GM23338 (cell line): ENCODE measurements around the gene TRDMT1. TPM values are rescaled to one million over a fixed set of nuclear protein-coding genes. Genes with fewer than 3 reads are reported as not detected.

ENCODE experiments used
- ATAC-seq: fragments of 200-7000 bp; cut with Tn5 transposase; 3 replicates; pipeline ENCODE4 v1.9.1; 2020
- DNase-seq: peaks from one replicate; pipeline ENCODE4 v3.0.0-alpha.2; 2015; ENCODE audit warnings: low spot score
- H2AFZ ChIP-seq: fragments of 200-600 bp; sonication (generic); 2 replicates; pipeline ENCODE4 v1.8.0; 2016; ENCODE audit warnings: antibody characterized with exemption, mild to moderate bottlenecking, moderate library complexity
- H3F3A ChIP-seq: fragments of 200-600 bp; sonication (generic); replicated peaks from 2 replicates; pipeline ENCODE4 v1.8.0; 2017; ENCODE audit warnings: antibody characterized with exemption, mixed run types, low read depth
- H3K27ac ChIP-seq: fragments of 200-600 bp; sonication (generic); 2 replicates; pipeline ENCODE4 v1.6.1; 2016; ENCODE audit warnings: low read depth
- H3K27me3 ChIP-seq: fragments of 200-600 bp; sonication (generic); 2 replicates; pipeline ENCODE4 v1.8.0; 2016; ENCODE audit warnings: mild to moderate bottlenecking, mixed run types, moderate library complexity; ENCODE audit not compliant: insufficient read depth
- H3K36me3 ChIP-seq: fragments of 200-600 bp; sonication (generic); 2 replicates; pipeline ENCODE4 v1.8.0; 2016; ENCODE audit warnings: mild to moderate bottlenecking; ENCODE audit not compliant: insufficient read depth
- H3K4me1 ChIP-seq: fragments of 200-600 bp; sonication (generic); 2 replicates; pipeline ENCODE4 v1.8.0; 2016; ENCODE audit warnings: mild to moderate bottlenecking, moderate library complexity; ENCODE audit not compliant: insufficient read depth
- H3K4me2 ChIP-seq: fragments of 200-600 bp; sonication (generic); 2 replicates; pipeline ENCODE4 v1.7.1; 2017; ENCODE audit warnings: mixed run types
- H3K4me3 ChIP-seq: fragments of 200-600 bp; sonication (generic); 2 replicates; pipeline ENCODE4 v1.6.1; 2016; ENCODE audit warnings: mixed run types
- H3K79me2 ChIP-seq: fragments of 200-600 bp; sonication (generic); replicated peaks from 2 replicates; pipeline ENCODE4 v1.8.0; 2017; ENCODE audit warnings: mild to moderate bottlenecking; ENCODE audit not compliant: insufficient read depth
- H3K9me2 ChIP-seq: fragments of 200-600 bp; sonication (generic); 2 replicates; pipeline ENCODE4 v1.8.0; 2017; ENCODE audit not compliant: insufficient read depth
- H4K20me1 ChIP-seq: fragments of 200-600 bp; sonication (generic); replicated peaks from 2 replicates; pipeline ENCODE4 v1.8.0; 2017; ENCODE audit warnings: mild to moderate bottlenecking; ENCODE audit not compliant: insufficient read depth
- H3K27ac Mint-ChIP-seq: 2 replicates; pipeline ENCODE4 v1.8.0; 2020; ENCODE audit warnings: inconsistent platforms, mild to moderate bottlenecking, moderate library complexity, mixed read lengths
- H3K27me3 Mint-ChIP-seq: 3 replicates; pipeline ENCODE4 v1.8.0; 2022; ENCODE audit warnings: low read depth, mild to moderate bottlenecking, moderate library complexity, mixed read lengths, inconsistent platforms; ENCODE audit not compliant: insufficient read depth, poor library complexity
- H3K36me3 Mint-ChIP-seq: 3 replicates; pipeline ENCODE4 v1.8.0; 2021; ENCODE audit warnings: low read depth, mild to moderate bottlenecking, inconsistent platforms, moderate library complexity, mixed read lengths
- H3K4me1 Mint-ChIP-seq: 3 replicates; pipeline ENCODE4 v1.8.0; 2020; ENCODE audit warnings: mild to moderate bottlenecking, inconsistent platforms, mixed read lengths
- H3K4me3 Mint-ChIP-seq: 3 replicates; pipeline ENCODE4 v1.8.0; 2021; ENCODE audit warnings: moderate library complexity, mild to moderate bottlenecking, inconsistent platforms, mixed read lengths
- H3K9me3 Mint-ChIP-seq: 3 replicates; pipeline ENCODE4 v1.8.0; 2020; ENCODE audit warnings: moderate library complexity, mild to moderate bottlenecking, inconsistent platforms, mixed read lengths
- CREB1 ChIP-seq: fragments of 250-450 bp; sonication (Bioruptor Pico); IDR thresholded peaks from 2 replicates; pipeline ENCODE4 v1.5.0; 2020; ENCODE audit warnings: low read depth, mild to moderate bottlenecking, moderate library complexity
- CTCF ChIP-seq, 2 experiments: fragments of 200-600 bp in 1 of 2; sonication (generic) in 1 of 2; conservative IDR thresholded peaks; 2 replicates each; pipeline versions ENCODE4 v1.5.1 to v1.6.1; 2016 to 2017; ENCODE audit warnings: antibody characterized with exemption in 2 of 2, low read depth in 2 of 2, mild to moderate bottlenecking in 2 of 2, moderate library complexity in 1 of 2
- ETS1 ChIP-seq: IDR thresholded peaks from 2 replicates; pipeline ENCODE4 v1.6.1; 2016; ENCODE audit warnings: antibody characterized with exemption
- EZH2 ChIP-seq: fragments of 200-600 bp; sonication (generic); IDR thresholded peaks from one replicate; pipeline ENCODE4 v1.8.0; 2017; ENCODE audit warnings: antibody characterized with exemption, mild to moderate bottlenecking, low read depth; ENCODE audit not compliant: unreplicated experiment
- EZH2phosphoT487 ChIP-seq: fragments of 200-600 bp; sonication (generic); IDR thresholded peaks from one replicate; pipeline ENCODE4 v1.8.1; 2018; ENCODE audit warnings: antibody characterized with exemption; ENCODE audit not compliant: unreplicated experiment
- JUNB ChIP-seq: IDR thresholded peaks from one replicate; pipeline ENCODE4 v1.6.1; 2016; ENCODE audit warnings: antibody characterized with exemption; ENCODE audit not compliant: unreplicated experiment
- NANOG ChIP-seq: IDR thresholded peaks from 2 replicates; pipeline ENCODE4 v1.6.1; 2016; ENCODE audit warnings: antibody characterized with exemption, borderline replicate concordance
- REST ChIP-seq: IDR thresholded peaks from one replicate; pipeline ENCODE4 v1.6.1; 2018; ENCODE audit warnings: antibody characterized with exemption; ENCODE audit not compliant: unreplicated experiment
- ZNF114 ChIP-seq: fragments of 250-450 bp; sonication (Bioruptor Pico); IDR thresholded peaks from 2 replicates; pipeline ENCODE4 v1.5.0; 2020; ENCODE audit warnings: mild to moderate bottlenecking, moderate library complexity
- ZNF331 ChIP-seq: fragments of 250-450 bp; sonication (Bioruptor Pico); IDR thresholded peaks from 2 replicates; pipeline ENCODE4 v1.5.0; 2020; ENCODE audit warnings: low read depth, mild to moderate bottlenecking, moderate library complexity
- polyA plus RNA-seq: library from polyadenylated mRNA; unstranded; fragments of >200 nt; fragmentation: Nextera tagmentation; extraction: Ambion mirVana; gene quantifications from 2 replicates; pipeline ENCODE4 v1.2.1, GENCODE V29; 2016
- total RNA-seq: library from RNA; depleted of rRNA; stranded (reverse); fragments of >200 nt; shearing (Covaris generic); gene quantifications from 2 replicates; pipeline ENCODE4 v1.2.3, GENCODE V29; 2014

Gene TRDMT1
- total and polyA plus RNA-seq, 2 experiments from 2014 or later, result 16.0 to 37.7 TPM

GRCh38 chr10:17146892-17147291 is 54.6 kb downstream of the TRDMT1 start:
- no peaks in the 10 kb centered on the region for H3K36me3 Mint-ChIP-seq
- DNase-seq, result no peak
- no peaks in the 10 kb centered on the region for H3K27me3 ChIP-seq
- TF ChIP-seq ETS1 (no peak), JUNB (no peak), NANOG (no peak), REST (no peak), CTCF (conservative IDR thresholded peaks at IDR 0.05; ENCODE audit: low read depth in 2 of 2) (no peak), EZH2phosphoT487 (no peak), ZNF331 (CRISPR knock-in tag) (no peak), ZNF114 (CRISPR knock-in tag) (no peak)
- H3K4me1 ChIP-seq, result no peaks in the 10 kb centered on the region
- no peak for ATAC-seq
- no peaks in the 10 kb centered on the region for H4K20me1 ChIP-seq
- no peaks in the 10 kb centered on the region for H3K36me3 ChIP-seq
- H2AFZ ChIP-seq, result no peak overlapping the region
- H3K9me3 Mint-ChIP-seq, result no peaks in the 10 kb centered on the region
- peaks cover 3% of the 10 kb centered on the region; the same call in 1 of the 3 replicates for H3K4me1 Mint-ChIP-seq
- no peak overlapping the region for H3K4me3 ChIP-seq
- no peak overlapping the region for H3K27ac ChIP-seq
- H3K4me2 ChIP-seq, result no peak overlapping the region
- H3F3A ChIP-seq, result no peaks in the 10 kb centered on the region
- H3K27me3 Mint-ChIP-seq, result no peaks in the 10 kb centered on the region
- H3K79me2 ChIP-seq, result no peaks in the 10 kb centered on the region
- no peak overlapping the region for H3K4me3 Mint-ChIP-seq
- no peak overlapping the region for H3K27ac Mint-ChIP-seq
- H3K9me2 ChIP-seq, result no peaks in the 10 kb centered on the region

- no peak overlapping the region for H3K4me2 ChIP-seq
- H3K9me2 ChIP-seq, result no peaks in the 10 kb centered on the region
- DNase-seq (no peak), ATAC-seq (no peak)
- H2AFZ ChIP-seq, result no peak overlapping the region
- H3K79me2 ChIP-seq, result no peaks in the 10 kb centered on the region
- Mint-ChIP-seq H3K4me1 (peaks cover 6% of the 10 kb centered on the region; the same call in 2 of the 3 replicates), H3K27me3 (no peaks in the 10 kb centered on the region), H3K9me3 (no peaks in the 10 kb centered on the region), H3K4me3 (no peak overlapping the region), H3K27ac (no peak overlapping the region), H3K36me3 (no peaks in the 10 kb centered on the region)
- H3F3A ChIP-seq, result no peaks in the 10 kb centered on the region
- H3K27ac ChIP-seq, result no peak overlapping the region
- no peaks in the 10 kb centered on the region for H3K27me3 ChIP-seq
- H3K4me1 ChIP-seq, result no peaks in the 10 kb centered on the region
- no peaks in the 10 kb centered on the region for H3K36me3 ChIP-seq
- TF ChIP-seq ZNF331 (CRISPR knock-in tag) (no peak), CREB1 (no peak), ETS1 (no peak), JUNB (no peak), EZH2 (no peak)
- H4K20me1 ChIP-seq, result no peaks in the 10 kb centered on the region
- H3K4me3 ChIP-seq, result no peak overlapping the region
These were observed 56.2 kb downstream of the TRDMT1 start for GRCh38 chr10:17145239-17145638.
